Fibroblast of lung (primary cell): ENCODE results near the gene TCEA3.

Experiments
- CTCF ChIP-seq, 2 donors: IDR thresholded peaks in 1 of 2; conservative IDR thresholded peaks in 1 of 2; 1 replicate in 1 of 2; 2 replicates in 1 of 2; pipeline ENCODE4 v1.5.1; 2011 to 2012; ENCODE audit warnings: low read length in 2 of 2, control low read depth in 1 of 2, inconsistent platforms in 1 of 2, low read depth in 1 of 2, mild to moderate bottlenecking in 1 of 2
- EZH2 ChIP-seq: IDR thresholded peaks from 2 replicates; pipeline ENCODE4 v1.5.1; 2012; ENCODE audit warnings: low read length, control low read depth, mild to moderate bottlenecking; ENCODE audit errors: missing control alignments

- TF ChIP-seq CTCF (conservative IDR thresholded peaks at IDR 0.05 in 1 of 2, IDR thresholded peaks at IDR 0.05 in 1 of 2; ENCODE audit: low read depth in 1 of 2, low read length in 2 of 2) (no peak), EZH2 (no peak)
Observed at GRCh38 chr1:23450894-23451293, 26.3 kb upstream of the TCEA3 start.
